Mucosa of gallbladder (tissue), 1 donor: ENCODE measurements around the gene SQSTM1. TPM values are rescaled to one million over a fixed set of nuclear protein-coding genes. Genes with fewer than 3 reads are reported as not detected.

Experiments used
- DNase-seq: peaks from one replicate; pipeline ENCODE4 v3.0.0-alpha.2; 2020; ENCODE audit warnings: low spot score
- total RNA-seq: library from RNA; stranded (reverse); gene quantifications from one replicate; pipeline ENCODE4 v1.2.1, GENCODE V29; 2021
- donor health status: DM: no; HTN: no; CAD: no.

SQSTM1 gene
- total RNA-seq, 1 donor from 2014 or later: 711 TPM

GRCh38 chr5:179872828-179873575 lies 52.3 kb downstream of the SQSTM1 start:
- no peak for DNase-seq

- DNase-seq: no peak
Observed at GRCh38 chr5:179873588-179874110, 52.9 kb downstream of the SQSTM1 start.

GRCh38 chr5:179874136-179874535 lies 53.4 kb downstream of the SQSTM1 start:
- DNase-seq: no peak

GRCh38 chr5:179874536-179875292 lies 54.0 kb downstream of the SQSTM1 start:
- DNase-seq: no peak

- no peak for DNase-seq
Observed at GRCh38 chr5:179875741-179876609, 55.3 kb downstream of the SQSTM1 start.

- DNase-seq: no peak
Observed at GRCh38 chr5:179876610-179876952, 55.9 kb downstream of the SQSTM1 start.

GRCh38 chr5:179878222-179879002 lies 57.7 kb downstream of the SQSTM1 start:
- DNase-seq: no peak

GRCh38 chr5:179879003-179879689 lies 58.4 kb downstream of the SQSTM1 start:
- DNase-seq: no peak

GRCh38 chr5:179879690-179880010 lies 58.9 kb downstream of the SQSTM1 start:
- no peak for DNase-seq

GRCh38 chr5:179880066-179880650 lies 59.5 kb downstream of the SQSTM1 start:
- DNase-seq: no peak

- DNase-seq: no peak
Observed at GRCh38 chr5:179880848-179881590, 60.3 kb downstream of the SQSTM1 start.

GRCh38 chr5:179882338-179882737 lies 61.6 kb downstream of the SQSTM1 start:
- DNase-seq: no peak

GRCh38 chr5:179883163-179883562 lies 62.5 kb downstream of the SQSTM1 start:
- no peak for DNase-seq

- no peak for DNase-seq
Observed at GRCh38 chr5:179885491-179886090, 64.9 kb downstream of the SQSTM1 start.

- DNase-seq: no peak
Observed at GRCh38 chr5:179886190-179886911, 65.6 kb downstream of the SQSTM1 start.

- no peak for DNase-seq
Observed at GRCh38 chr5:179887095-179887494, 66.4 kb downstream of the SQSTM1 start.
